OCI-LY3 (cell line): ENCODE data around the gene PPP6R3.

Experiments
- EZH2phosphoT487 ChIP-seq: fragments of 200-600 bp; shearing (Covaris generic); IDR thresholded peaks from 2 replicates; pipeline ENCODE4 v1.6.1; 2018; ENCODE audit warnings: antibody characterized with exemption, mixed run types, low read depth
- TF ChIP-seq, protein P1 (sequence below): fragments of 200-600, 300-600 bp; sonication (generic); IDR thresholded peaks from 2 replicates; pipeline ENCODE4 v1.5.1; 2014; ENCODE audit warnings: antibody characterized with exemption, low read length, low read depth

DNA sequence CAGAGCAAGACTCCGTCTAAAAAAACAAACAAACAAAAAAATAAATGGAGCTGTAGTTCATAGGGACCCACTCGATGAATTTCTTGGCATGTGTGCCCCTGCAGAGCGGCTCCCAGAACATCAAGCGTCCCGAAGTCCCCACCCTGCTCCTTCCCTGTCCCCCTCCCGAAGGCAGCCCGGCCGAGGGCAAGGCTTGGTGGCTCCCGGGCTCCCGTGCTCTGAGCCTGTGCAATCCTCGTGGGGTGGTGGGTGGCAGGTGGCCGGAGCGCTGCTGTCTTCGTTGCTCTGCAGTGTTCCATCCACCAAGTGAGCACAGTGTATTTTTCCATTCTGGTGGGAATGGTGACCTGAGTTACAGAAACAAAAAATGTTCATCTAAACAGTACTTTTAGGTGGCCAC is 190.2 kb downstream of the PPP6R3 start:
- TF ChIP-seq, protein P1, sequence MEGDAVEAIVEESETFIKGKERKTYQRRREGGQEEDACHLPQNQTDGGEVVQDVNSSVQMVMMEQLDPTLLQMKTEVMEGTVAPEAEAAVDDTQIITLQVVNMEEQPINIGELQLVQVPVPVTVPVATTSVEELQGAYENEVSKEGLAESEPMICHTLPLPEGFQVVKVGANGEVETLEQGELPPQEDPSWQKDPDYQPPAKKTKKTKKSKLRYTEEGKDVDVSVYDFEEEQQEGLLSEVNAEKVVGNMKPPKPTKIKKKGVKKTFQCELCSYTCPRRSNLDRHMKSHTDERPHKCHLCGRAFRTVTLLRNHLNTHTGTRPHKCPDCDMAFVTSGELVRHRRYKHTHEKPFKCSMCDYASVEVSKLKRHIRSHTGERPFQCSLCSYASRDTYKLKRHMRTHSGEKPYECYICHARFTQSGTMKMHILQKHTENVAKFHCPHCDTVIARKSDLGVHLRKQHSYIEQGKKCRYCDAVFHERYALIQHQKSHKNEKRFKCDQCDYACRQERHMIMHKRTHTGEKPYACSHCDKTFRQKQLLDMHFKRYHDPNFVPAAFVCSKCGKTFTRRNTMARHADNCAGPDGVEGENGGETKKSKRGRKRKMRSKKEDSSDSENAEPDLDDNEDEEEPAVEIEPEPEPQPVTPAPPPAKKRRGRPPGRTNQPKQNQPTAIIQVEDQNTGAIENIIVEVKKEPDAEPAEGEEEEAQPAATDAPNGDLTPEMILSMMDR: no peak
- TF ChIP-seq EZH2phosphoT487: no peak
